Measurements from ENCODE around the gene CEP85L. TPM values are rescaled to one million over a fixed set of nuclear protein-coding genes. Genes with fewer than 3 reads are reported as not detected.

The CEP85L gene
- total and polyA plus RNA-seq, 2 of the 13 experiments (the other 11 are each of a cell fraction or from before 2014, with no cell fraction given), result 0.44 to 1.7 TPM

DNA sequence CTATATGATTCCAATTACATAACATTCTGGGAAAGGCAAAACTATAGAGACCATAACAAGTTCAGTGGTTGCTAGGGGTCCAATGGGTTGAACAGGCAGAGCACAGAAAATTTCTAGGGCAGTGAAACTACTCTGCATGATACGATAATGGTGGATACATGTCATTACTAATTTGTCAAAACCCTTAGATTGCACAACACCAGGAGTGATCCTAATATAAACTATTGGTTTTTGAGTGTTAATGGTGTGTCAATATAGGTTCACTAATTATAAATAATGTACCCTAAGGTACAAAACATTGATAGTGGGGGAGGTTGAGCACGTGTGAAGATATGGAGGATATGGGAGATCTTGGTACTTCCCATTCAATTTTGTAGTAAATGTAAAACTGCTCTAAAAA lies 145.7 kb downstream of the CEP85L start:
- BruUV-seq (replicated peaks), result no TSS peak
- H3K9me3 ChIP-seq (ENCODE audit: low read length), result no peaks in the 10 kb centered on the region
- H3K27ac ChIP-seq (ENCODE audit: extremely low read length, insufficient read depth, low read length), result no peak overlapping the region
- H3K4me1 ChIP-seq (ENCODE audit: insufficient read depth, low read length), result no peaks in the 10 kb centered on the region
- no peak overlapping the region for H3K4me3 ChIP-seq (replicated peaks in 1 of 3; ENCODE audit: insufficient read depth in 1 of 3, low read depth in 2 of 3, low read length in 3 of 3)
- no peak overlapping the region for H3K9ac ChIP-seq (ENCODE audit: insufficient read depth, low read depth, low read length)
- H4K20me1 ChIP-seq (ENCODE audit: insufficient read depth, low read length), result no peaks in the 10 kb centered on the region
- TF ChIP-seq ZFP36 (IDR thresholded peaks at IDR 0.05; ENCODE audit: borderline replicate concordance, low read depth, low read length, partially characterized antibody), result no peak
- TF ChIP-seq HOXD1 (CRISPR knock-in tag; IDR thresholded peaks at IDR 0.05), result no peak
- no peak for TF ChIP-seq ZNF607 (CRISPR knock-in tag; IDR thresholded peaks at IDR 0.05; ENCODE audit: borderline replicate concordance)
- no peak for TF ChIP-seq SMAD9 (CRISPR knock-in tag; IDR thresholded peaks at IDR 0.05)
- TF ChIP-seq NR2F2 (IDR thresholded peaks at IDR 0.05; ENCODE audit: borderline replicate concordance, low read depth), result no peak
- TF ChIP-seq, protein P1, sequence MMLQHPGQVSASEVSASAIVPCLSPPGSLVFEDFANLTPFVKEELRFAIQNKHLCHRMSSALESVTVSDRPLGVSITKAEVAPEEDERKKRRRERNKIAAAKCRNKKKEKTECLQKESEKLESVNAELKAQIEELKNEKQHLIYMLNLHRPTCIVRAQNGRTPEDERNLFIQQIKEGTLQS (CRISPR knock-in tag; IDR thresholded peaks at IDR 0.05), result no peak
- TF ChIP-seq SAP130 (CRISPR knock-in tag; IDR thresholded peaks at IDR 0.05; ENCODE audit: low read depth), result no peak
- TF ChIP-seq ZSCAN22 (CRISPR knock-in tag; IDR thresholded peaks at IDR 0.05), result no peak
- no peak for TF ChIP-seq ZNF816 (CRISPR knock-in tag; IDR thresholded peaks at IDR 0.05; ENCODE audit: borderline replicate concordance)
- no peak for TF ChIP-seq MTA1 (CRISPR knock-in tag; IDR thresholded peaks at IDR 0.05; ENCODE audit: borderline replicate concordance)
- TF ChIP-seq, protein P2, sequence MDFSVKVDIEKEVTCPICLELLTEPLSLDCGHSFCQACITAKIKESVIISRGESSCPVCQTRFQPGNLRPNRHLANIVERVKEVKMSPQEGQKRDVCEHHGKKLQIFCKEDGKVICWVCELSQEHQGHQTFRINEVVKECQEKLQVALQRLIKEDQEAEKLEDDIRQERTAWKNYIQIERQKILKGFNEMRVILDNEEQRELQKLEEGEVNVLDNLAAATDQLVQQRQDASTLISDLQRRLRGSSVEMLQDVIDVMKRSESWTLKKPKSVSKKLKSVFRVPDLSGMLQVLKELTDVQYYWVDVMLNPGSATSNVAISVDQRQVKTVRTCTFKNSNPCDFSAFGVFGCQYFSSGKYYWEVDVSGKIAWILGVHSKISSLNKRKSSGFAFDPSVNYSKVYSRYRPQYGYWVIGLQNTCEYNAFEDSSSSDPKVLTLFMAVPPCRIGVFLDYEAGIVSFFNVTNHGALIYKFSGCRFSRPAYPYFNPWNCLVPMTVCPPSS (IDR thresholded peaks at IDR 0.05), result no peak
- no peak for TF ChIP-seq DR1 (CRISPR knock-in tag; IDR thresholded peaks at IDR 0.05)
- TF ChIP-seq, protein P3, sequence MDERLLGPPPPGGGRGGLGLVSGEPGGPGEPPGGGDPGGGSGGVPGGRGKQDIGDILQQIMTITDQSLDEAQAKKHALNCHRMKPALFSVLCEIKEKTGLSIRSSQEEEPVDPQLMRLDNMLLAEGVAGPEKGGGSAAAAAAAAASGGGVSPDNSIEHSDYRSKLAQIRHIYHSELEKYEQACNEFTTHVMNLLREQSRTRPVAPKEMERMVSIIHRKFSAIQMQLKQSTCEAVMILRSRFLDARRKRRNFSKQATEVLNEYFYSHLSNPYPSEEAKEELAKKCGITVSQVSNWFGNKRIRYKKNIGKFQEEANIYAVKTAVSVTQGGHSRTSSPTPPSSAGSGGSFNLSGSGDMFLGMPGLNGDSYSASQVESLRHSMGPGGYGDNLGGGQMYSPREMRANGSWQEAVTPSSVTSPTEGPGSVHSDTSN (CRISPR knock-in tag; IDR thresholded peaks at IDR 0.05), result no peak
- no peak for TF ChIP-seq KLF9 (CRISPR knock-in tag; IDR thresholded peaks at IDR 0.05; ENCODE audit: low read depth)
- TF ChIP-seq MBNL3 (CRISPR knock-in tag; conservative IDR thresholded peaks at IDR 0.05), result no peak
- TF ChIP-seq ZSCAN9 (CRISPR knock-in tag; IDR thresholded peaks at IDR 0.05; ENCODE audit: borderline replicate concordance), result no peak
- no peaks in the 10 kb centered on the region for H3K27me3 ChIP-seq (ENCODE audit: control insufficient read depth in 1 of 2, insufficient read depth in 2 of 2, low read length in 2 of 2)
- ChIA-PET CTCF (ENCODE audit: low intra/inter-chr PET ratio, low total read pairs) (no interaction called here), POLR2A (no interaction called here)
- H3K4me2 ChIP-seq (ENCODE audit: low read depth, low read length), result no peak overlapping the region
- in situ Hi-C loops (cut with HindIII; ENCODE audit: extremely low pct_ligation_motif_present, low pct_unique_long_range_greater_than_20kb), result loop anchor here (5.0 kb wide), 1 partner anchor 223 kb away; no protein-coding TSS in a partner anchor
- no peaks in the 10 kb centered on the region for H3K36me3 ChIP-seq (replicated peaks in 1 of 2; ENCODE audit: control insufficient read depth in 1 of 2, insufficient read depth in 2 of 2, low read length in 2 of 2)
- H2AFZ ChIP-seq (ENCODE audit: low read length), result no peak overlapping the region
- 60% methylated on average over 2 of the region's 2 CpGs for WGBS (ENCODE audit: low lambda C conversion rate)
- FAIRE-seq, result no peak
- no peaks in the 10 kb centered on the region for H3K79me2 ChIP-seq (ENCODE audit: insufficient read depth, low read length)
- intact Hi-C loops (cut with micrococcal nuclease; ENCODE audit: unreplicated experiment), result no loop called here
- ATAC-seq, result no peak
- DNase-seq (ENCODE audit: low spot score), result no peak

Data from HepG2 (cell line).